ENCODE data around the gene KDM8.

Gene KDM8

GRCh38 chr16:27168790-27169189 lies 34.5 kb upstream of the KDM8 start:
- TF ChIP-seq, protein P1, sequence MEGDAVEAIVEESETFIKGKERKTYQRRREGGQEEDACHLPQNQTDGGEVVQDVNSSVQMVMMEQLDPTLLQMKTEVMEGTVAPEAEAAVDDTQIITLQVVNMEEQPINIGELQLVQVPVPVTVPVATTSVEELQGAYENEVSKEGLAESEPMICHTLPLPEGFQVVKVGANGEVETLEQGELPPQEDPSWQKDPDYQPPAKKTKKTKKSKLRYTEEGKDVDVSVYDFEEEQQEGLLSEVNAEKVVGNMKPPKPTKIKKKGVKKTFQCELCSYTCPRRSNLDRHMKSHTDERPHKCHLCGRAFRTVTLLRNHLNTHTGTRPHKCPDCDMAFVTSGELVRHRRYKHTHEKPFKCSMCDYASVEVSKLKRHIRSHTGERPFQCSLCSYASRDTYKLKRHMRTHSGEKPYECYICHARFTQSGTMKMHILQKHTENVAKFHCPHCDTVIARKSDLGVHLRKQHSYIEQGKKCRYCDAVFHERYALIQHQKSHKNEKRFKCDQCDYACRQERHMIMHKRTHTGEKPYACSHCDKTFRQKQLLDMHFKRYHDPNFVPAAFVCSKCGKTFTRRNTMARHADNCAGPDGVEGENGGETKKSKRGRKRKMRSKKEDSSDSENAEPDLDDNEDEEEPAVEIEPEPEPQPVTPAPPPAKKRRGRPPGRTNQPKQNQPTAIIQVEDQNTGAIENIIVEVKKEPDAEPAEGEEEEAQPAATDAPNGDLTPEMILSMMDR (IDR thresholded peaks at IDR 0.05; ENCODE audit: low read length, missing control alignments): no peak
- no peak for DNase-seq (ENCODE audit: low read depth)
- H3K4me3 ChIP-seq (replicated peaks; ENCODE audit: low read depth, low read length): no peak overlapping the region

- H3K4me3 ChIP-seq (replicated peaks; ENCODE audit: low read depth, low read length): no peak overlapping the region
- TF ChIP-seq, protein P1 (IDR thresholded peaks at IDR 0.05; ENCODE audit: low read length, missing control alignments): peak; percentile 27
- peak; percentile 81 for DNase-seq (ENCODE audit: low read depth)
Measured at GRCh38 chr16:27169511-27170071, 33.7 kb upstream of the KDM8 start.

GRCh38 chr16:27171584-27171983 lies 31.7 kb upstream of the KDM8 start:
- no peak for DNase-seq (ENCODE audit: low read depth)
- H3K4me3 ChIP-seq (replicated peaks; ENCODE audit: low read depth, low read length): no peak overlapping the region
- TF ChIP-seq, protein P1 (IDR thresholded peaks at IDR 0.05; ENCODE audit: low read length, missing control alignments): no peak

GRCh38 chr16:27174007-27174406 lies 29.3 kb upstream of the KDM8 start:
- TF ChIP-seq, protein P1 (IDR thresholded peaks at IDR 0.05; ENCODE audit: low read length, missing control alignments): no peak
- no peak for DNase-seq (ENCODE audit: low read depth)
- no peak overlapping the region for H3K4me3 ChIP-seq (replicated peaks; ENCODE audit: low read depth, low read length)

DNA sequence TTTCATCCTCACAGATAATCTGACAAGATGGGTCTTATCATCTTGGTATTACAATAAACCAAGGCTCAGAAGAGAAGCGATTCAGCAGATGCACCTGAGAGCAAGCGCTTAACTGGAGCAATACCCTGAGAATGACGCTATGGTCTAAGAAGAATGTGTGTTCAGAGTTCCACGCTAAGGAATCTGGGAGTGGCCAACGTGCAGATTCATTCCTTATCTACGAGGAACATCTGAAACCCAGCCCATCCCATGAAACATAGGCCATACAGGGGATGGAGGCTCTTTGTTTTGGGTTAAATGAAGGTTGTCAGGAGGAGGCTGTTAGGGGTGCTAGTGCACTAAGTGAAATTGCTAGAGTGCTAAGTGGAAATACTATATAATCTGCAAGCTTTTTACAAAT lies 28.5 kb upstream of the KDM8 start:
- no peak overlapping the region for H3K4me3 ChIP-seq (replicated peaks; ENCODE audit: low read depth, low read length)
- TF ChIP-seq, protein P1 (IDR thresholded peaks at IDR 0.05; ENCODE audit: low read length, missing control alignments): no peak
- DNase-seq (ENCODE audit: low read depth): peak; percentile 17

DNA sequence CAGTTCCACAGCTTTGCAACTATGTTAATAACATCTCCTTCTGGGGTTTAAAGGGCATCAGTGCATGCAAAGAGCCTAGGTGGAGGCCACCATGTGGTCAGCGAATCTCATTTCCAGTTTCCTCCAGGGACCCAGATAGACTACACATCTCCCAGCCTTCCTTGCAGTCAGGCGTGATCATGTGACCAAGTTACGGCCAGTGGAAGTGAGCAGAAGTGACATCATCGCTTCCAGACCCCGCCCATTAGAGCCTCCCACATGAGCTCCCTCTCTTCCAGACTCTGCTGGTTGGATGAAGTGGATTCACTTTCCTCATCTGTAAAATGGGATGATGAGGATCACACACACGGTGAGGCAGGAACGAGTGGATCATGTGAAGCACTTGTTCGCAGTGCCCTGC lies 27.4 kb upstream of the KDM8 start:
- TF ChIP-seq, protein P1 (IDR thresholded peaks at IDR 0.05; ENCODE audit: low read length, missing control alignments): no peak
- no peak overlapping the region for H3K4me3 ChIP-seq (replicated peaks; ENCODE audit: low read depth, low read length)
- DNase-seq (ENCODE audit: low read depth): no peak

DNA sequence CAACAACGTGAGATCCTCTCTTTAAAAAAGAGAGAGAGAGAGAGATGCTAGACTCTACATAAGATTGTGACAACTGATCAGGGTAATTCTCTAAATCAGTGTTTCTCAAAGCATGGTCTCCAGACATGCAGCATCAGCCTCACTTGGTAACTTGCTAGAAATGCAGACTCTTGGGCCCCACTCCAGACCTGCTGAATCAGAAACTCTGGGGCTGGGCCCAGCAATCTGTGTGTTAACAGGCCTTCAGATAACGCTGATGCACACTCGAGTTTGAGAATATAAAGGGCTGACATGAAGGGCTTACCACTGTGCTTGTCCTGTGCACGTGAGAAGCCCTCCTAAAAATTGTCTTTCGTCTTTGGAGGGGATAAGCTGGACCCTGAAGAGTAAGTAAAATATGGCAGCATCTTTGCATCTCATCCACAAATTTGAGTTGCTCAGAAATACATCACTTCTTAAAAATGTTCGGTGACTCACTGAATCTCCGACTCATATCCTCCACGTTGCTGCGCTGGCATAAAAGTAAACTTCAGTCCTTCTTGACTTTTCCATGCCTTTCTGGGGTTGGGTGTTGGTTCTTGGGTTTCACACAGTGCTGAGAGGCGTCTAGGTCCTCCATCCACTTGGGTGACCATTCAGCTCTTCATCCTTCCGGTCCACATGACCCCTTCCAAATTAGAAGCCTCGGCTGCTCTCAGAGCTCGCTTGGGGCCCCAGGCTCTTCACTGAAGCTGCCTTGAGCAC lies 26.1 kb upstream of the KDM8 start:
- peak; percentile 76 for DNase-seq (ENCODE audit: low read depth)
- no peak overlapping the region for H3K4me3 ChIP-seq (replicated peaks; ENCODE audit: low read depth, low read length)
- TF ChIP-seq, protein P1 (IDR thresholded peaks at IDR 0.05; ENCODE audit: low read length, missing control alignments): no peak

Data from fibroblast of pulmonary artery (primary cell).